ENCODE results near the gene LAMP1.

GRCh38 chr13:113307491-113307890, 10.5 kb downstream of the LAMP1 start:
- no peak for TF ChIP-seq CTCF (conservative IDR thresholded peaks at IDR 0.05 in 1 of 2, IDR thresholded peaks at IDR 0.05 in 1 of 2; ENCODE audit: low read depth in 1 of 2, low read length in 2 of 2)
- no peak for TF ChIP-seq EZH2 (IDR thresholded peaks at IDR 0.05; ENCODE audit: low read length, missing control alignments)

Measured in fibroblast of lung (primary cell).